A549 (cell line): Measurements from ENCODE around the gene POP7. TPM values are rescaled to one million over a fixed set of nuclear protein-coding genes. Genes with fewer than 3 reads are reported as not detected.

Experiments used
- BHLHE40 ChIP-seq: IDR thresholded peaks from 2 replicates; pipeline ENCODE4 v1.6.1; 2012; ENCODE audit warnings: low read depth, low read length, inconsistent platforms
- CBX8 ChIP-seq: fragments of 200-600 bp; sonication (generic); IDR thresholded peaks from 2 replicates; pipeline ENCODE4 v1.6.1; 2016
- CHD2 ChIP-seq: fragments of 150-350 bp; IDR thresholded peaks from 2 replicates; pipeline ENCODE4 v1.6.1; 2014; ENCODE audit warnings: low read length; ENCODE audit not compliant: partially characterized antibody
- CHD4 ChIP-seq: fragments of 200-600 bp; sonication (generic); IDR thresholded peaks from 2 replicates; pipeline ENCODE4 v1.6.1; 2016; ENCODE audit warnings: antibody characterized with exemption, mild to moderate bottlenecking, borderline replicate concordance
- EHF ChIP-seq: fragments of 250-450 bp; sonication (Bioruptor Pico); IDR thresholded peaks from 2 replicates; pipeline ENCODE4 v1.5.0; 2020; ENCODE audit warnings: mild to moderate bottlenecking
- ESRRA ChIP-seq: fragments of 150-350 bp; IDR thresholded peaks from 2 replicates; pipeline ENCODE4 v1.6.1; 2014; ENCODE audit warnings: mild to moderate bottlenecking, low read length, borderline replicate concordance
- FOSB ChIP-seq: fragments of 250-450 bp; sonication (Bioruptor Pico); IDR thresholded peaks from 2 replicates; pipeline ENCODE4 v1.5.0; 2020; ENCODE audit warnings: mild to moderate bottlenecking, moderate library complexity
- FOSL2 ChIP-seq, 2 experiments: fragments of 450-650 bp in 1 of 2; fragments of >200 bp in 1 of 2; sonication (Bioruptor Twin) in 1 of 2; formaldehyde crosslinking; IDR thresholded peaks; 2 replicates each; pipeline versions ENCODE4 v1.5.0 to v1.6.1; 2016 to 2020; ENCODE audit warnings: mild to moderate bottlenecking in 1 of 2, moderate library complexity in 1 of 2
- GATA3 ChIP-seq: IDR thresholded peaks from 2 replicates; pipeline ENCODE4 v1.6.1; 2012; ENCODE audit warnings: borderline replicate concordance
- HEYL ChIP-seq: fragments of 250-450 bp; sonication (Bioruptor Pico); IDR thresholded peaks from 2 replicates; pipeline ENCODE4 v1.8.0; 2021; ENCODE audit warnings: mild to moderate bottlenecking, moderate library complexity
- HOXA7 ChIP-seq: fragments of 250-450 bp; sonication (Bioruptor Pico); IDR thresholded peaks from 2 replicates; pipeline ENCODE4 v1.5.0; 2020; ENCODE audit warnings: mild to moderate bottlenecking, moderate library complexity
- KDM1A ChIP-seq: fragments of 200-600 bp; sonication (generic); IDR thresholded peaks from 2 replicates; pipeline ENCODE4 v1.6.1; 2016; ENCODE audit warnings: low read depth, mild to moderate bottlenecking
- MAFK ChIP-seq: fragments of 450-650 bp; IDR thresholded peaks from 2 replicates; pipeline ENCODE4 v1.6.1; 2014; ENCODE audit not compliant: partially characterized antibody
- MAZ ChIP-seq: fragments of 150-350 bp; IDR thresholded peaks from 2 replicates; pipeline ENCODE4 v1.6.1; 2014; ENCODE audit warnings: antibody characterized with exemption, low read depth, low read length, borderline replicate concordance
- NFE2L2 ChIP-seq: fragments of 150-350 bp; conservative IDR thresholded peaks from 2 replicates; pipeline ENCODE4 v1.6.1; 2014; ENCODE audit warnings: low read length
- NPAS2 ChIP-seq: fragments of 250-450 bp; sonication (Bioruptor Pico); IDR thresholded peaks from 2 replicates; pipeline ENCODE4 v1.8.0; 2022; ENCODE audit warnings: mild to moderate bottlenecking, moderate library complexity, borderline replicate concordance
- NR3C1 ChIP-seq: fragments of >200 bp; sonication (Bioruptor Twin); formaldehyde crosslinking; IDR thresholded peaks from 3 replicates; pipeline ENCODE4 v1.6.1; 2017
- PHF8 ChIP-seq: fragments of 200-600 bp; sonication (generic); IDR thresholded peaks from 2 replicates; pipeline ENCODE4 v1.6.1; 2016; ENCODE audit warnings: low read depth, mild to moderate bottlenecking, antibody characterized with exemption, moderate library complexity, borderline replicate concordance
- POLR2A ChIP-seq: IDR thresholded peaks from 2 replicates; pipeline ENCODE4 v1.6.1; 2012; ENCODE audit warnings: mild to moderate bottlenecking, low read length
- RNF2 ChIP-seq: fragments of 200-600 bp; sonication (generic); IDR thresholded peaks from 2 replicates; pipeline ENCODE4 v1.6.1; 2016; ENCODE audit warnings: low read depth, mild to moderate bottlenecking, antibody characterized with exemption, moderate library complexity, borderline replicate concordance
- SREBF2 ChIP-seq: fragments of 450-650 bp; IDR thresholded peaks from 2 replicates; pipeline ENCODE4 v1.6.1; 2014; ENCODE audit warnings: mild to moderate bottlenecking, moderate library complexity
- TFCP2L1 ChIP-seq: fragments of 250-450 bp; sonication (Bioruptor Pico); IDR thresholded peaks from 2 replicates; pipeline ENCODE4 v1.5.0; 2021; ENCODE audit warnings: mild to moderate bottlenecking
- ZC3H11A ChIP-seq: fragments of 450-650 bp; IDR thresholded peaks from 2 replicates; pipeline ENCODE4 v1.6.1; 2014; ENCODE audit warnings: antibody characterized with exemption, mild to moderate bottlenecking
- ZFP36 ChIP-seq: fragments of 450-650 bp; IDR thresholded peaks from 2 replicates; pipeline ENCODE4 v1.6.1; 2014; ENCODE audit warnings: borderline replicate concordance; ENCODE audit not compliant: partially characterized antibody
- ZNF302 ChIP-seq: fragments of 250-450 bp; sonication (Bioruptor Pico); IDR thresholded peaks from 2 replicates; pipeline ENCODE4 v1.9.0; 2021; ENCODE audit warnings: inconsistent platforms, mild to moderate bottlenecking, moderate library complexity
- polyA plus RNA-seq, 4 experiments: library from polyadenylated mRNA; depleted of rRNA in 3 of 4; stranded (reverse); fragments of >200 nt; fragmentation: RNase III in 1 of 4; extraction: RNeasy Plus Mini Kit Qiagen cat#74134 plus additional on column Dnase treatment in 1 of 4; gene quantifications; 2 replicates in 3 of 4; 3 replicates in 1 of 4; pipeline ENCODE4 v1.2.3, GENCODE V29; 2011 to 2017
- TF ChIP-seq, protein P1 (sequence below): IDR thresholded peaks from 2 replicates; pipeline ENCODE4 v1.6.1; 2012; ENCODE audit warnings: low read depth, borderline replicate concordance
- TF ChIP-seq, protein P2 (sequence below): fragments of 200-600 bp; sonication (generic); IDR thresholded peaks from 2 replicates; pipeline ENCODE4 v1.6.1; 2016; ENCODE audit warnings: antibody characterized with exemption, mild to moderate bottlenecking, moderate library complexity
- TF ChIP-seq, protein P3 (sequence below): fragments of 250-450 bp; sonication (Bioruptor Pico); IDR thresholded peaks from 2 replicates; pipeline ENCODE4 v1.5.0; 2020; ENCODE audit warnings: low read depth, mild to moderate bottlenecking, moderate library complexity
- TF ChIP-seq, protein P4 (sequence below): fragments of >200 bp; sonication (Bioruptor Twin); formaldehyde crosslinking; IDR thresholded peaks from 3 replicates; pipeline ENCODE4 v1.6.1; 2016

POP7 gene
- polyA plus RNA-seq, 2 of the 4 experiments (the other 2 are of a cell fraction), result 29.5 to 77.4 TPM

DNA sequence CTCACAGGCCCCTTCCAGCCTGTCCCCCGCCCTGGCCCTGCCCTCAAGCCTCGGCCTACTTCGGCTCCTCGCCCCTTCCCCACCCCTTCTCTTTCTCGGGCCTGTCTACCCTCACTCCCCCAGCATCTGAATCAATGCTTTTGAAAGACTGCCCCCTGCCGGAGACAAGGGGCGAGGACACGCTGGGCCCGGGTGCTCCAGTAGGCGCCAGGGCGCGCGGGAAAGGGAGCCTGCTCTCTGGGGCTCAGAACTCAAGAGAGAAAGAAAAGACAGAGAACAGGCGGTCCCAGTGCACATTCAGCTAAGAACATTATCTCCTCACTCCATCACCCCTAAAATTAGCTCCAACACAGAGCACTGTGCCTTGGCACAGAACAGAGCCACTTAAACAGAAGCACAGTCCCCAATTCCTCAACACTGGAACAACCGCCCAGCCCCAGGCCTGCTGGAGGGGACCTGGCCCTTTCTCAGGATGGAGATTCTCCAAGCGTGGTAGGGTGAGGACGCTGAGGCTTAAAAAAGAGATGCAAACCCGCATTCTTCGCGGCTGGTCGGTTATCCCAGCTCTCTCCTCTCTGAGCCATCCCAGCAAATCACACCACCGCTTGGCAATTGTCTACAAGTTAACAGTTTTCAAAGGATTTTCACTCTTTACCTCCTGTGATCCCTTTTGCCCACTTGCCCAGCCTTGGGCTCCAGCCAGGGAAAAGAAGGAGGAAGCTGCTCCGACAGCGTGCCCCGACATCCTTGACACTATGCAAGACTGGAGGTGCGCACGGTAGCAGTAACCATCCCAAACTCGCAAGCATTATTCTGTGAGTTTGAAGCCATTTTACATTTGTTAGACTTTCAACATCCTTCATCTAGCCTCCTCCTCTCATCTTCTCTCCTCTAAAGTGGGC, 14.0 kb upstream of the POP7 start (continued):
- TF ChIP-seq, protein P1, sequence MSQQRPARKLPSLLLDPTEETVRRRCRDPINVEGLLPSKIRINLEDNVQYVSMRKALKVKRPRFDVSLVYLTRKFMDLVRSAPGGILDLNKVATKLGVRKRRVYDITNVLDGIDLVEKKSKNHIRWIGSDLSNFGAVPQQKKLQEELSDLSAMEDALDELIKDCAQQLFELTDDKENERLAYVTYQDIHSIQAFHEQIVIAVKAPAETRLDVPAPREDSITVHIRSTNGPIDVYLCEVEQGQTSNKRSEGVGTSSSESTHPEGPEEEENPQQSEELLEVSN, result peak; percentile 27; the same call in 1 of the 2 replicates
- TF ChIP-seq CHD2 (no peak), ESRRA (no peak), MAZ (no peak), ZFP36 (no peak), TFCP2L1 (CRISPR knock-in tag) (no peak), FOSB (CRISPR knock-in tag) (no peak), NFE2L2 (no peak), RNF2 (no peak), KDM1A (no peak), NPAS2 (CRISPR knock-in tag) (no peak), BHLHE40 (no peak), CBX8 (no peak), HOXA7 (no peak), ZC3H11A (no peak), POLR2A (no peak), EHF (CRISPR knock-in tag) (no peak), SREBF2 (no peak), HEYL (CRISPR knock-in tag) (no peak), NR3C1 (no peak), MAFK (no peak), GATA3 (no peak), PHF8 (no peak), CHD4 (no peak), FOSL2 (IDR thresholded peaks at IDR 0.05) (no peak), FOSL2 (CRISPR knock-in tag; IDR thresholded peaks at IDR 0.05) (no peak), ZNF302 (CRISPR knock-in tag) (no peak)
- TF ChIP-seq, protein P2, sequence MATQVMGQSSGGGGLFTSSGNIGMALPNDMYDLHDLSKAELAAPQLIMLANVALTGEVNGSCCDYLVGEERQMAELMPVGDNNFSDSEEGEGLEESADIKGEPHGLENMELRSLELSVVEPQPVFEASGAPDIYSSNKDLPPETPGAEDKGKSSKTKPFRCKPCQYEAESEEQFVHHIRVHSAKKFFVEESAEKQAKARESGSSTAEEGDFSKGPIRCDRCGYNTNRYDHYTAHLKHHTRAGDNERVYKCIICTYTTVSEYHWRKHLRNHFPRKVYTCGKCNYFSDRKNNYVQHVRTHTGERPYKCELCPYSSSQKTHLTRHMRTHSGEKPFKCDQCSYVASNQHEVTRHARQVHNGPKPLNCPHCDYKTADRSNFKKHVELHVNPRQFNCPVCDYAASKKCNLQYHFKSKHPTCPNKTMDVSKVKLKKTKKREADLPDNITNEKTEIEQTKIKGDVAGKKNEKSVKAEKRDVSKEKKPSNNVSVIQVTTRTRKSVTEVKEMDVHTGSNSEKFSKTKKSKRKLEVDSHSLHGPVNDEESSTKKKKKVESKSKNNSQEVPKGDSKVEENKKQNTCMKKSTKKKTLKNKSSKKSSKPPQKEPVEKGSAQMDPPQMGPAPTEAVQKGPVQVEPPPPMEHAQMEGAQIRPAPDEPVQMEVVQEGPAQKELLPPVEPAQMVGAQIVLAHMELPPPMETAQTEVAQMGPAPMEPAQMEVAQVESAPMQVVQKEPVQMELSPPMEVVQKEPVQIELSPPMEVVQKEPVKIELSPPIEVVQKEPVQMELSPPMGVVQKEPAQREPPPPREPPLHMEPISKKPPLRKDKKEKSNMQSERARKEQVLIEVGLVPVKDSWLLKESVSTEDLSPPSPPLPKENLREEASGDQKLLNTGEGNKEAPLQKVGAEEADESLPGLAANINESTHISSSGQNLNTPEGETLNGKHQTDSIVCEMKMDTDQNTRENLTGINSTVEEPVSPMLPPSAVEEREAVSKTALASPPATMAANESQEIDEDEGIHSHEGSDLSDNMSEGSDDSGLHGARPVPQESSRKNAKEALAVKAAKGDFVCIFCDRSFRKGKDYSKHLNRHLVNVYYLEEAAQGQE, result no peak
- TF ChIP-seq, protein P3, sequence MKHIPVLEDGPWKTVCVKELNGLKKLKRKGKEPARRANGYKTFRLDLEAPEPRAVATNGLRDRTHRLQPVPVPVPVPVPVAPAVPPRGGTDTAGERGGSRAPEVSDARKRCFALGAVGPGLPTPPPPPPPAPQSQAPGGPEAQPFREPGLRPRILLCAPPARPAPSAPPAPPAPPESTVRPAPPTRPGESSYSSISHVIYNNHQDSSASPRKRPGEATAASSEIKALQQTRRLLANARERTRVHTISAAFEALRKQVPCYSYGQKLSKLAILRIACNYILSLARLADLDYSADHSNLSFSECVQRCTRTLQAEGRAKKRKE (CRISPR knock-in tag), result no peak
- TF ChIP-seq, protein P4, sequence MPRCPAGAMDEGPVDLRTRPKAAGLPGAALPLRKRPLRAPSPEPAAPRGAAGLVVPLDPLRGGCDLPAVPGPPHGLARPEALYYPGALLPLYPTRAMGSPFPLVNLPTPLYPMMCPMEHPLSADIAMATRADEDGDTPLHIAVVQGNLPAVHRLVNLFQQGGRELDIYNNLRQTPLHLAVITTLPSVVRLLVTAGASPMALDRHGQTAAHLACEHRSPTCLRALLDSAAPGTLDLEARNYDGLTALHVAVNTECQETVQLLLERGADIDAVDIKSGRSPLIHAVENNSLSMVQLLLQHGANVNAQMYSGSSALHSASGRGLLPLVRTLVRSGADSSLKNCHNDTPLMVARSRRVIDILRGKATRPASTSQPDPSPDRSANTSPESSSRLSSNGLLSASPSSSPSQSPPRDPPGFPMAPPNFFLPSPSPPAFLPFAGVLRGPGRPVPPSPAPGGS, result no peak
